ENCODE data around the gene PFDN1.
A peak's percentile ranks its signal among the peaks of the same experiment; 100 is the strongest.

Gene PFDN1

DNA sequence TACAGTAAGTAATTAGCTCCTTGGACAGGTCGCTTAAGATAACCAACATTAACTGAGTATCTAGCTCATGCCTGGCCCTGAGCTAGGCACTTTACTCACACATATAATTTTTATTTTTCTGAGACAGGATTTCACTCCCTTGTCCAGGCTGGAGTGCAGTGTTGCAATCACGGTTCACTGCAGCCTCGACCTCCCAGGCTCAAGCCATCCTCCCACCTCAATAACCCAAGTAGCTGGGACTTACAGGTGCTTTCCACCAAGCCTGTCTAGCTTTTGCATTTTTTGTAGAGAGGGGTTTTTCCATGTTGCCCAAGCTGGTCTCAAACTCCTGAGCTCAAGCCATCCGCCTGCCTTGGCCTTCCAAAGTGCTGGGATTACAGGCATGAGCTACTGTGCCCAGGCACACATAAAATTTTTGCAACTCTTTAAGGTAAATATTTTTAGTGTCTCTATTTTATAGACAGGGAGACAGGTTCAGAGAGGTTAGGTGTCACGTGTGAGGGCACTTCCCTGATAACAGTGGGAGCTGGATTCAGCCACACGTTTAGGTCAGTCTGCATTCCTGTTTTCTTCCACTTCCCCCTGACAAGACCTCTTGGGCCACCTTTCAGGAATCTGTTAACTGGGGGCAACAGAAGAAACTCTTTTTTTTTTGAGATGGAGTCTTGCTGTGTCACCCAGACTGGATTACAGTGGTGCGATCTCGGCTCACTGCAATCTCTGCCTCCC lies 25.3 kb upstream of the PFDN1 start:
- no peak for DNase-seq (ENCODE audit: low read depth, low spot score)

DNA sequence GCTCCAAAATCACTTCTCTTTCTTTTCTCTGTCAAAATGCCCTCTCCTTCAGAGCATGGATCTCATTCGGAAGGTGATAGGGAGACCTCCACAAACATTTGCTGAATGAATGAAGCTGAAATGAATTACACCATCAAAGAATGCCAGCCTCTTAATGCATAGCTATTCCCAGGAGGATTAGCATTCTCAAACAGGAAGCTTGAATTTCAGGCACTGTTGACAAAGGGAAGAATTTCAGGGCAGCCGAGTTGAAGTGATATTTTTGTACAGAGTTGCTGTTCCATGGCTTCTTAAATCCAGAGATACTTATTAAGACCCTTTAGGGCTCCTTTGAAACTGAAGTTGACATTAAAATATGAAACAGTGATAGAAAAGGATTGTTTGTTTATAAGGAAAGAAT lies 24.7 kb upstream of the PFDN1 start:
- DNase-seq (ENCODE audit: low read depth, low spot score), result no peak

DNA sequence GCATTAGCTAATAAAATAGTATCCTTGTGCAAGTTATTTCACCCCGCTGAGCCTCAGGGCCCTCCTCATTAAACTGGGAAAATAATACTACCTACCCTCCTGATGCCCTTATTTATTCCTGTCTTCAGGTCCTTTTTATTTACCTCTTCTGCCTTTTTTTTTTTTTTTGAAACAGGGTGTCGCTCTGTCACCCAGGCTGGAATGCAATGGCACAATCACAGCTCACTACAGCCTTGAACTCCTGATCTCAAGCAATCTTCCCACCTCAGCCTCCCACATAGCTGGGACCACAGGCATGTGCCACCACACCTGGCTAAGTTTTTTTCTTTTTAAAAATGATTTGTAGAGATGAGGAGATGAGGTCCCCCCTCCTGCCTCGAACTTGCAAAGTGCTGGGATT lies 22.6 kb upstream of the PFDN1 start:
- DNase-seq (ENCODE audit: low read depth, low spot score), result no peak

DNA sequence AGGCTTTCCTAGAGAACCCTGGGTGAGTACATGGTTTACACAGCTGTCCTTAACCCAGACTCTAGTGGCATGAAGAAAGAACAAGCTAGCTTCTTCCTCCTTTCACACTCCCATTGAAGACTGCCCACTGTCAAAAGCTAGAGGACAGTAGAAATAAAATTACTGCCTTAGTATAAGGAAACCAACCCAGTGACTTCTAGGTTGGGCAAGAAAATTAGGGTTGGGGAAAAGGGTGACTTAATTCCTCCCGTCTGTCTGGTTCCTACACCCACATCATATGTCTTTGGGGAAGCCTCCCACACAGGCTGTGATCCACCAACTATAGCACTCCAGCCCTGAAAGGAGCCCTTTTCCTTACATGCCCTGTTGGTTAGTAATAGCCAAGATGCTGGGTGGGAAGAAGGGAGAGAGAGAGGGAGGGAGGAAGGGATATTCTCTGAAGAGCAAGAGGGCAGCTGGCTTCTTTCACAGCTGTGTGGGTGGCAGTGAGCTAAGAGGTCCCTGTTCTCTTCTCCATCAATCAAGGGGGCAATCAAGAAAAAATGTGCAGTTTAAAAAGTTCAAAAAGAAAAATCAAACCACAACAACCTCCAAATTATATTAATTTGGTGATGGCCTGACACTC lies 21.8 kb upstream of the PFDN1 start:
- no peak for DNase-seq (ENCODE audit: low read depth, low spot score)

DNA sequence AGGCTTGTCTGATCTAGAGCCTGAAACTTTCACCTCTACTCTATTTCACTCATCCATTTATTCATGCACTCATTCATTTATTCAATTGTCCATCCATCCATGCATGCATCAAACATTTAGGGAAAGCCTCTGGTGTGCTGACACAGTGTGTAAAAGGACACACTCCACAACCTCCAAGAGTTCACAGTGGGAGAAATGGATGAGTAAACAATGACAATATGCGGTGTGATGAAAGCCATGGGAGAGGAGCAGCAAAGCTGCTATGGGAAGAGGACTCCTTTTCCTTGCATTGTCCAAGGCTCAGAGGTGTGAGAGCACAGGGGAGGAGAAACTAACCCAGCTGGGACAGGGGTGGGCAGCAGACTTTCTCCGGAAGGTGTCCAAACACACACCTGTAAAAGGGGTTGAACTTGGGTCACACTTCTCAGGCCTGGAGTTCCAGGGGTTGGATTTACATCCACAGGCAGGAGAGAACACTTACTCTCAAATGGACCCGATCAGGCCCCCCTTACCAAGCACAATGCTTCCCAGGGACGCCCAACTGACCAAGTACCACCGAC lies 21.2 kb upstream of the PFDN1 start:
- DNase-seq (ENCODE audit: low read depth, low spot score), result no peak

DNA sequence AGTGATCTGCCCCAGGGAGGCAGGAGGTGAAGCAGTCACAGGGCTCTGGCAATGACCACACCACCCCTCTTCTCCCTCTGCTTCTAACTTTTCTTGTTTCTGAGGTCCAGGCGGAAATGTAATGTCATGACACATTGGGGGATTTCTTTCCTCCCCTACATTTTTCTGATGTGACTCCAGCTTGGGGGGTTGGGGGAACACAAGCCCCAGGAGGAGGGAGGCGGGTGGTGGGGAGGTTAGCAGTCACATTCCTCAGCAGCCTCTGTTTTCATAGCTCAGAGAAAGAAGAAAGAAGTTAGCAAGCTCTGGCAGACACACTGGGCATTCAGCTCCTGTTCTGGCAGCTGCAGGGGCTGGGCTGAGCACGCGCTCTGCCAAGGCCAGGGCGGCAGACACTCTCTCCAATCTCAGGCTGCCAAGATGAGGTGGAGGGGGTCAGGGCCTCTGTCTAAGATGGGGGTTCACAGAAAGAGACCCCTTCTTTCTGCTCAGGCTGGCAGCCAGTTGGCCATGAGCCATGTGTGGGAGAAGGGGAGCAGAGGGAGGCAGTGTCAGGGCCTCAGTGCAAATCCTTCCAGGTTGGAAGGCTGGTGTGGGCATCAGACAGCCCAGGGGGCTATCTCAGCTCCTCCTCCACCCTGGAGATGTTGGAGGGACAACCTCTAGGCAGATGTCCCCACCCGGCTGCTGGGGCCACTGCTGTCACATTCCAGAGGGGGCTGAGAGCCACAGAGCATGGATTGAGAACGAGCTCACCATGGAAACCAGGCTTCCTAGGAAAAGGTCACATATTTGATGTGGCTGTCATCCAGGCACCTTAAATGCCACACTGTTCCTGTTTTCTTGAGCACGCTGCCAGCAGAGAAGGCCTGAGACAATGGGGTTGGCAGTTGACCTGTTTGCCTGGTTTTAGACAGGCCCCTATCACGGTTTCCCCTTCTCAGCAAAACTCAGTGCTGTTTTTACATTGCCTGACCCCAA lies 20.1 kb upstream of the PFDN1 start:
- no peak for DNase-seq (ENCODE audit: low read depth, low spot score)

DNA sequence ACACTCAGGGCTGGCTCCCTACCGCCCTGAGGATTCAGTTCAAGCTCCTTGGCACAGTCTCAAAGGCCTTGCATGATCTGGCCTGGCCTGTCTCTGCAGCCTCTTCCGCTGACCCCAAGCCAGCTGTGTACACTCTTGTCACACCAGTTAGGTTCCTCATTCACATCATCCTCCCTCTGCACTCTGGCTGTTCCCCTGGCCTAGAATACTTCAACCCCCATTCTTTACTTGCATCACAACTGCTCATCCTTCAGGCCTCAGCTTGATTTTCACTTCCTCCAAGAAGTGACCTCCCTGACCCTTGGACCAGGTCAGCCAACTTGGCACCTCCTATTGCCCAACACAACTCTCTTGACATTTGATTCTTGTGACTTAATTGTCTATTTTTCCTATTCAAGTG lies 18.9 kb upstream of the PFDN1 start:
- DNase-seq (ENCODE audit: low read depth, low spot score), result no peak

DNA sequence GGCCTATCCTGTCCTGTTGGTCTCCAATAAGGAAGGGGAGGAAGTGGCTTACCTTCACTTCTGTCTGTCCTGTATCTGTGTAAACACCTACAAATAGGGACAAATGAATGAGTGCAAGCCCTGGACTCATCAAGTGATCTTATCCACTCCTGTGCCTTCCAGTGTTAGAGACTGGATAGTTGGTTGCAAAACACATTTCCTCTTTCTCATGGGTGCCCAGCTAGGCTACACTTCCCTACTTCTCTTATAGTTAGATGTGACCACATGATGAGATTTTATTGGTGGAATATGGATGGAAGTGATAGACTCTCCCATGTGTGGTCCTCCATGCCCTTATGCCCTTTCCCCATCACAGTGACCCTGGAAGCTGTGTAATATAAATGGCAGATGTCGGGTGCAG lies 16.9 kb upstream of the PFDN1 start:
- DNase-seq (ENCODE audit: low read depth, low spot score), result no peak

DNA sequence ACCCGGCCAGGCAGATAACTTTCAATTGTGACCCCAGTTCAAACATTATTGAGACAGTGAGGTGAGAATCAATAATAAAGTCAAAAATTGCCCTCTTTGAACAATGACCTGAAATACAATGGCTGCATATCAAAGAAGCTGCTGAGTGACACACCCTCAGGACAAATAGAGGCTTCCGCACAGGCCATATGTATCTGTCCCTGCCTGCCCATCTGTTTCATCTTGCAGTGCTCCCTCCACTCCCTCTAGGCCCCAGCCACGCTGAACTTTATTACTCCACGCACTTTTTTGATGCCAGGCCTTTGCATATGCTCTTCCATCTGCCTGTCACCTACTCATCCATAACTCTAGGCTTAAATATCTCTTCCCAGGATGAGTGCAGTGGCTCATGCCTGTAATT lies 15.9 kb upstream of the PFDN1 start:
- DNase-seq (ENCODE audit: low read depth, low spot score), result no peak

DNA sequence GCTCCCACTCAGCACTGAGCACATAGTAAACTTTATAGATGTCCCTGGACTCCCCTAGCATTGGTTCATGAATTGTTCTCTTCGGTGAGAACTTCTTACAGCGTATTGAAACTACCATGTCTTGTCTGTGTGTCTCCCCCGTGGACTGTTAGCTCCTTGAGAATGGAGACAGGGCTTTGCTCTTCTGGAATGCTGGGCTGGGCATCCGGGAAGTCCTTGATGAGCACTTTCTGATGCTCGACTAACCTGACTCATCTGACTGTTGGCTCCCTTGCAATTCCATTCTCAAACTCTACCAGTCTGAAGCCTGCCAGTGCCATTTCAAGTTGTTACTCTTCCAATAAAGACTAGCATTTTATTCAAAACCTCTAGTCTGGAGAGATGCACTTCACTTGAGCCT lies 15.0 kb upstream of the PFDN1 start:
- no peak for DNase-seq (ENCODE audit: low read depth, low spot score)

DNA sequence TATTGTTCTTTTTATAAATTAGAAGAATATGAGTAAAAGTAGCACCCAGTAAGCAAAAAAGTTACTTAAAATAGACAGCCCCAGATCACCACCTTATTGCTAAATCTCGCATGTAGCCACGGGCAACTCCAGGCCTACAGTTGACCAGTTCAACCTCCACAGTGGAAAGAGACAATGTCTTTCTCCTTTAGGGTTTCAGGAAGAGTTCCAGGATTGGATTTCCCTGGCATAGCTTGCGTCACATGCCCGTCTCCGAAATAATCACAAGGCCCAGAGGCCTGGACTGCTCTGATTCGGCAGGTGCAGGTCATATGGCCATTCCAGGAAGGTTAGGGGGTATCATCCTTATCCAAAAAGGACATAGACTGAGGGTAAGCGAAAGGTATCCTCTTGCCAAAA lies 9.9 kb upstream of the PFDN1 start:
- no peak for DNase-seq (ENCODE audit: low read depth, low spot score)

DNA sequence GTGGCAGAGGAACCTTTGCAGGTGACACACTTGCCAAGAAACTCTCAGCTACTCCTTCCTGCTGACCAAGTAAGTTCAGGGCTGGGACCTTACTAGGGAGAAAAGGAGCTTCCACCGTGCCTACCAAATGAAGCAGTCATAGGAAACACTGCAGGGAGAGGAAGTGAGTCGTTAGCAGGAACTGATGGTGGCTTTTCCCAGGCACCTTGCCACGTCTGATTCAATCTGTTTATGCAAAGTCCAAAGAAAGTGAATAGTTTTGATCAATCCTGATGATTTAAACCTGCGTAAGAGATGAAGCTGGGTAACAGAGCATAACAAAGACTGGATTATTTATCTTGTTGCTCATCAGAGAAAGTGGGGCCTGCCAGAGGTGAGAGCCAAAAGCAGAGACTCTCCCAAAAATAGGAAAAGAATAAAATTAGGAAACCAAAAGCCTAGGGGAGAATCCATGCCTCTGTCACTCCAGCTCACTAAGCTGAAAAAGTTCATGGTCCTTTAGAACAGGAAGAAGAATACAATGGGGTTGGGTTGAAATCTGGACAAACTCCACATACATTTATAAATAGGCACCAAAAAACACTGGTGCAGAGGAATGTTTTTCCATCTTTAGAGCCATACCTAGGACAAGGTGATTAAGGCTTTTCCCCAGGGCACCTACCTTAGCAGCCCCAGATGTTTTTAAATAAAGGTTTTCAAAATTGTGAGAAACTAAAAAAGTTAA lies 9.3 kb upstream of the PFDN1 start:
- DNase-seq (ENCODE audit: low read depth, low spot score), result peak; percentile 17

DNA sequence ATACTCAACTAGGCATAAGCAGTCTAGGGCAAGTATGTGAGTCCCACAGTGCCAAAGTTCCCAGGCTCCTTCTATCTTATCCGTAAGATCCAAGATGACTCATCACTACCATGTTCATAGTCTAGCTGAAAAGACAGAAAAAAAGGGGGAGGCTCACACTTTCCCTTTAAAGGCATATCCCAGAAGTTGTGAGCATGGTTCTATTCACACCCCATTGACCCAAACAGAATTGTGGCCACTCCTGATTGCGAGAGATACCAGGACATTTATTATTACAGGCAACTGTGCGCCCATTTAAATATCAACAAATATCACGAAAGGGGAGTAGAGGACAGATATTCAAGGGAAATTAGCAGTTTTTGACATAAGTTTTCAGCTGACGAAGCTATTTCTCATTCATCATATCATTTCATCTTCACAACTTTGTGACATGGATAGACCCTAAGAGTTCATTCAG lies 8.1 kb upstream of the PFDN1 start:
- DNase-seq (ENCODE audit: low read depth, low spot score), result no peak

DNA sequence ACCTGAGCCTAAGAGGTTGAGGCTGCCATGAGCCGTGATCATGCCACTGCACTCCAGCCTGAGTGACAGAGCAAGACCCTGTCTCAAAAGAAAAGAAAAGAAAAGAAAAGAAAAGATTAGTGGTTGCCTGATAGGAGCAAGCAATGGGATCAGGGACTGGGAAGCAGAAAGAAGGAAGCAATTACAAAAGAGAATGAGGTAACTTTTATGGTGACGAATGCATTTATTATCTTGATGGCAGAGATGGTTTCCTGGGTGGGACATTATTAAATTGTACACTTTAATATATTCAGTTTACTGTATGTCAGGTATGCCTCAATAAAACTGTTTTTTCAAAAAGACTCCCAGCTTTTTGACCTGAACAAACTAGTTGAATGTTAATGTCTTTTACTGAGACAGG lies 7.5 kb upstream of the PFDN1 start:
- no peak for DNase-seq (ENCODE audit: low read depth, low spot score)

DNA sequence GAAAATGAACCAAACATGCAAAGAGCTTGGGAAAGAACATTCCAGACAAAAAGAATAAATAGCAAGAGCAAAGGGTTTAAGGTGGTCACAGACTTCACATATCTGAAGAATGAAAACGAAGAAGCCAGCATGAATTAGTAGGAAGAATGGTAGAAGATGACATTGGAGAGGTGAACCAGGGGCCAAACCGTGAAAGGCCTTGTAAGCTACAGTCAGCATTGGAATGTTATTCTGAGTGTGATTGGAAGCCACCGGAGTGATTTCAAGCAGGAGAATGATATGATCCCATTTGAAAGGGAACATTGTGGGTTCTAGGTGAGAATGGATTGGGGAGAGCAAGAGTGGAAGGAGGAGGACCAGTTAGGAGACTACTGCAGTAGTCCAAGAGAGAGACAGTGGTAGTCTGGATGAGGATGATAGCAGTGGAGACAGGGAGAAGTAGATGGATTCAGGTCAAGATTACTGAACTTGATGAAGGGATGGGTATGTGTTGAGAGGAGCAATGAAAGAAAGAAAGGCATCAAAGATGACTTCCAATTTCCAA lies 6.9 kb upstream of the PFDN1 start:
- DNase-seq (ENCODE audit: low read depth, low spot score), result no peak

DNA sequence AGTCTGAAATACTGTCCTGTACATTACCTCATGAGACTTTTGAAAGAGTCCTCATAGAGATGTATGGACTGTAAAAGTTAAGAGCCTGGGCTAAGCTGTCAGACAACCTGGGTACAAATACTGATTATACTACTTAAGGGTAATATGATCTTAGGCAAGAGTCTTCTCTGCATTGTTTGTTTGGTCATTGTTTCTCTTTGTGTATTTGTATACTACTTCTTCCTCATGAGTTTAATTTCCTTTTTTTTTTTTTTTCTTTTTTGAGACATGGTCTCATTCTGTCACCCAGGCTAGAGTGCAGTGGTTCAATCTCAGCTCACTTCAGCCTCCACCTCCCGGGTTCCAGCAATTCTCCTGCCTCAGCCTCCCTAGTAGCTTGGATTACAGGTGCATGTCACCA lies 2.6 kb upstream of the PFDN1 start:
- no peak for DNase-seq (ENCODE audit: low read depth, low spot score)

DNA sequence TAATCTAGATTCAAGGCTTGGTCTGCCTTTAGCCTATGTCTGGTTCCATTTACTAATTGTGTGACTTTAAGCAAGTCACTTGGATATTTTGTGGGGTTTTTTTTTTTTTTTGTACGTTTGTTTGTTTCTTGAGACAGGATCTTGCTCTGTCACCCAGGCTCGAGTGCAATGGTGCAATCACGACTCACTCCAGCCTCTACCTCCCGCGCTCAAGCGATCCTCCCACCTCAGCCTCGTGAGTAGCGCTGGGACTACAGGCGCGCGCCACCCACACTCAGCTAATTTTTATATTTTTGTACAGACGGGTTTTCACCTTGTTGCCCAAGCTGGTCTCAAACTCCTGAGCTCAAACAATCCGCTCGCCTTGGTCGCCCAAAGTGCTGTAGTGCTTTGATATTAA lies 1.1 kb upstream of the PFDN1 start:
- no peak for DNase-seq (ENCODE audit: low read depth, low spot score)

DNA sequence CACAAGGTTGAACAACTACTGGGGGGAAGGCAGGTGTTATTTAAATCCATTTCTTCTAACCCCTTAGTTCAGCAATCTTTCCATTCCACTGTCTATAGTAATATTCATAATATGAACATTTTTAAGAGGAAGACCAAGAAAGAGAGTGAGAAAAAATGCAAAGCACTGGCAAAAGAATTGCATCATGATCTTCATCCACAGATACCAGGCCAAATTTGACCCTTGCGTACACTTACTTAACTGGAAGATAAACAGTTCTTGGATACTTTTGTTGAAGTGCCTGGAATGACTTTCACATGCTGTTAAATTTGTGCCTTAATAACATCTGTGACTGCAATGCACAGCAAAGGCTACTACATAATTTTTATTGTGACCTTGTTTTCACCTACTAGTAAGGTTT lies 1.8 kb downstream of the PFDN1 start:
- no peak for DNase-seq (ENCODE audit: low read depth, low spot score)

DNA sequence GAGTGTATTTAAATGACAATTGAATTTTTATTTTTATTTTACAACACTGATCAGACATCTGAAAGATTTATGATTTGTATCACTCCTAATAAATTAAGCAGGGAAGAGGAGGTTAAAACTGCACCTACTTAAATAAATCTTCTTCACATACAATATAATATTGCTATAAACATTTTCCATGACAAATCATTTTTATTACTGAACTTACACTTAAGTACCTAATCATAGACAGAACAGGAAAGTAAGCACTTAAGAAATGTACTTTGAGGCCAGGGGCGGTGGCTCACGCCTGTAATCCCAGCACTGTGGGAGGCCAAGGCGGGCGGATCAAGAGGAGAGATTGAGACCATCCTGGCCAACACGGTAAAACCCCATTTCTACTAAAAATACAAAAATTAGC lies 3.8 kb downstream of the PFDN1 start:
- DNase-seq (ENCODE audit: low read depth, low spot score), result no peak

DNA sequence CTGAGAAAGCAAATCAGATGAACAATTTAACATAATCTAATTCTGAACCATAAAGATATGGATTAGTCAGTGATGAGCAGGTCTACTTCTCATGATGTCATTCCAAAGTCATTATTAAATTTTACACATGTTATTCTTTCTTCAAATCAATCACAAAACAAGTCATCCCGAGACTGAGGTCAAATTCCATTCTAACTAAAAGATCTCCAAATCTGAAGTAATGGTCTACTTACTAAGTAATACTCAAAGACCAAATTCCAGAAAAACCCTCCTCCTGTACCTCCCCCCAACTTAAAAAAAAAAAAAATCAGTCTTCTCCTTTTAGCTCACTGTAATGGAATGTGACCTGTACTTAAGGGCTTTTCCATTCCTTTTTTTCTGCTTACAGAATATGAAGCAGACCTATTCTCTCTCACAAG lies 4.7 kb downstream of the PFDN1 start:
- DNase-seq (ENCODE audit: low read depth, low spot score), result no peak

DNA sequence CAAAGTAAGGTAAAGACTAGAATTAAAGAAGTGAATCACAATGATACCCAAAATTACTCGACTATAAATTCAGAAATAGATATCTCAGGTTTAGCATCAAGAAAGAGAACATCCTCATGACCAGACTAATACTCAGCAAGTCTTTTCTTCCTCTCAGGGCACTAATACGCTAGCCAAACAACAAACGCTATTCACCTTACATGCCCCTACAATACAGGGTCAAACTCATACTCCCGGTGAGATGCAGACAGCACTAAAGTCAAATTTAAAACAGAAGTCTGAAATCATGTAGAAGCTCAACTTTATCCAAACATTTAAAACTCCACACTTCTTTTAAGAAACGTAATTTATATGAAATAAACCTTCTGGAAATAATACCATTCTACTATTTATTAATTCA lies 5.6 kb downstream of the PFDN1 start:
- DNase-seq (ENCODE audit: low read depth, low spot score), result no peak

Measured in iPS DF 19.7 (cell line).